HL-60 (cell line): ENCODE measurements around the gene KDM2B.

Experiments used
- DNase-seq, 2 experiments: peaks; one replicate each; pipeline ENCODE4 v3.0.0-alpha.2; 2010 to 2020; ENCODE audit warnings: low read depth in 1 of 2, low spot score in 1 of 2
- H3K27ac ChIP-seq: fragments of 250-450 bp; sonication (Bioruptor Pico); replicated peaks from 2 replicates; pipeline ENCODE4 v1.5.1; 2020; ENCODE audit warnings: mild to moderate bottlenecking, moderate library complexity
- H3K27me3 ChIP-seq: fragments of 250-450 bp; sonication (Bioruptor Pico); 2 replicates; pipeline ENCODE4 v1.5.1; 2021; ENCODE audit warnings: mild to moderate bottlenecking, moderate library complexity; ENCODE audit not compliant: insufficient read depth, poor library complexity, severe bottlenecking
- H3K4me3 ChIP-seq: replicated peaks from 2 replicates; pipeline ENCODE4 v1.5.1; 2011; ENCODE audit warnings: mild to moderate bottlenecking, control low read depth, low read length; ENCODE audit not compliant: insufficient read depth
- GABPA ChIP-seq: IDR thresholded peaks from 2 replicates; pipeline ENCODE4 v1.6.1; 2012; ENCODE audit warnings: low read depth
- POLR2AphosphoS5 ChIP-seq: IDR thresholded peaks from 2 replicates; pipeline ENCODE4 v1.6.1; 2012; ENCODE audit warnings: low read depth
- SPI1 ChIP-seq: IDR thresholded peaks from 2 replicates; pipeline ENCODE4 v1.6.1; 2012; ENCODE audit warnings: low read depth, mild to moderate bottlenecking, borderline replicate concordance
- TF ChIP-seq, protein P1 (sequence below): IDR thresholded peaks from one replicate; pipeline ENCODE4 v1.5.1; 2011; ENCODE audit warnings: low read length, control low read depth, inconsistent platforms; ENCODE audit not compliant: insufficient read depth
- TF ChIP-seq, protein P2 (sequence below): IDR thresholded peaks from 2 replicates; pipeline ENCODE4 v1.6.1; 2012; ENCODE audit warnings: low read depth; ENCODE audit not compliant: insufficient replicate concordance

Gene KDM2B

DNA sequence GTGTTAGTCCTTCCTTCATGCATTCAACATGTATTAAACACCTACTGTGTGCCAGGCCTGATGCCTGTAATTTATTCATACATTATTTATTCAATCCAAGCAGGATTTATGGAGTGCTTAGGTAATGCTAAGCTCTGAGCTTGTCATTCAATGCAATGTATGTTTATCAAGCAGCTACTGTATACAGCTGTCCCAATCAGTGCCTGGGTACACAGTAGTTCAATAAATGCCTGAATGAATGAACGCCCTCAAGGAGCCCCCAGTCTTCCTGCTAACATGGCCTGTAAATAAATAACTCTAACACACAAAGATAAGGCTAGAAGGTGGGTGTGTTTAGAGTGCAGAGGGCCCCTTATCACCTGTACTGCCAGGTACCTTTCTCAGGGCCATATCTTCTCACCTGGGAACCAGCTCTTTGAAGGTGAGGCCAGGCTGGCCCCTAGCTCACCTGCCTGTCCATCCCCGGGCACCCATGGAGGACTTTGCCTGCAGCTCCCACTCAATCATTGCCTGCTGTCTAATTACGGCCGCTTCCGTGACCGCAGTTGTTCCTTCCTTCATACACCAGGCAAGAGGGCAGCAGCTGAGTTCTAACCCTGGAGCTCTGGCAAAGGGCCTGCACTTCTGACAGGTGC is 20.0 kb upstream of the KDM2B start:
- Histone ChIP-seq H3K27ac (no peak overlapping the region), H3K27me3 (no peaks in the 10 kb centered on the region), H3K4me3 (no peak overlapping the region)
- TF ChIP-seq GABPA = no peak
- DNase-seq = no peak

DNA sequence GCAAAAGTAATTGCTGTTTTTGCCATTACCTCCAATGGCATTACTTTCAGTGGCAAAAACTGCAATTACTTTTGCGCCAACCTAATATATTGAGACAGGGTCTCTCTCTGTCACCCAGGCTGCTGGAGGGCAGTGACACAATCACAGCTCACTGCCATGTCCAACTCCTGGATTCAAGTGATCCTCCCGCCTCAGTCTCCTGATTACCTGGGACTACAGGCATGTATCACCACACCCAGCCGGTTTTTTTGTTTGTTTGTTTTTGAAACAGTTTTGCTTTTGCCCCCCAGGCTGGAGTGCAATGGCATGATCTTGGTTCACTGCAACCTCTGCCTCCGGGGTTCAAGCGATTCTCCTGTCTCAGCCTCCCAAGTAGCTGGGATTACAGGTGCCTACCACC is 15.7 kb upstream of the KDM2B start:
- Histone ChIP-seq H3K4me3 (no peak overlapping the region), H3K27ac (no peak overlapping the region), H3K27me3 (no peaks in the 10 kb centered on the region)
- no peak for TF ChIP-seq GABPA
- no peak for TF ChIP-seq POLR2AphosphoS5
- TF ChIP-seq, protein P1, sequence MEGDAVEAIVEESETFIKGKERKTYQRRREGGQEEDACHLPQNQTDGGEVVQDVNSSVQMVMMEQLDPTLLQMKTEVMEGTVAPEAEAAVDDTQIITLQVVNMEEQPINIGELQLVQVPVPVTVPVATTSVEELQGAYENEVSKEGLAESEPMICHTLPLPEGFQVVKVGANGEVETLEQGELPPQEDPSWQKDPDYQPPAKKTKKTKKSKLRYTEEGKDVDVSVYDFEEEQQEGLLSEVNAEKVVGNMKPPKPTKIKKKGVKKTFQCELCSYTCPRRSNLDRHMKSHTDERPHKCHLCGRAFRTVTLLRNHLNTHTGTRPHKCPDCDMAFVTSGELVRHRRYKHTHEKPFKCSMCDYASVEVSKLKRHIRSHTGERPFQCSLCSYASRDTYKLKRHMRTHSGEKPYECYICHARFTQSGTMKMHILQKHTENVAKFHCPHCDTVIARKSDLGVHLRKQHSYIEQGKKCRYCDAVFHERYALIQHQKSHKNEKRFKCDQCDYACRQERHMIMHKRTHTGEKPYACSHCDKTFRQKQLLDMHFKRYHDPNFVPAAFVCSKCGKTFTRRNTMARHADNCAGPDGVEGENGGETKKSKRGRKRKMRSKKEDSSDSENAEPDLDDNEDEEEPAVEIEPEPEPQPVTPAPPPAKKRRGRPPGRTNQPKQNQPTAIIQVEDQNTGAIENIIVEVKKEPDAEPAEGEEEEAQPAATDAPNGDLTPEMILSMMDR = no peak
- TF ChIP-seq, protein P2, sequence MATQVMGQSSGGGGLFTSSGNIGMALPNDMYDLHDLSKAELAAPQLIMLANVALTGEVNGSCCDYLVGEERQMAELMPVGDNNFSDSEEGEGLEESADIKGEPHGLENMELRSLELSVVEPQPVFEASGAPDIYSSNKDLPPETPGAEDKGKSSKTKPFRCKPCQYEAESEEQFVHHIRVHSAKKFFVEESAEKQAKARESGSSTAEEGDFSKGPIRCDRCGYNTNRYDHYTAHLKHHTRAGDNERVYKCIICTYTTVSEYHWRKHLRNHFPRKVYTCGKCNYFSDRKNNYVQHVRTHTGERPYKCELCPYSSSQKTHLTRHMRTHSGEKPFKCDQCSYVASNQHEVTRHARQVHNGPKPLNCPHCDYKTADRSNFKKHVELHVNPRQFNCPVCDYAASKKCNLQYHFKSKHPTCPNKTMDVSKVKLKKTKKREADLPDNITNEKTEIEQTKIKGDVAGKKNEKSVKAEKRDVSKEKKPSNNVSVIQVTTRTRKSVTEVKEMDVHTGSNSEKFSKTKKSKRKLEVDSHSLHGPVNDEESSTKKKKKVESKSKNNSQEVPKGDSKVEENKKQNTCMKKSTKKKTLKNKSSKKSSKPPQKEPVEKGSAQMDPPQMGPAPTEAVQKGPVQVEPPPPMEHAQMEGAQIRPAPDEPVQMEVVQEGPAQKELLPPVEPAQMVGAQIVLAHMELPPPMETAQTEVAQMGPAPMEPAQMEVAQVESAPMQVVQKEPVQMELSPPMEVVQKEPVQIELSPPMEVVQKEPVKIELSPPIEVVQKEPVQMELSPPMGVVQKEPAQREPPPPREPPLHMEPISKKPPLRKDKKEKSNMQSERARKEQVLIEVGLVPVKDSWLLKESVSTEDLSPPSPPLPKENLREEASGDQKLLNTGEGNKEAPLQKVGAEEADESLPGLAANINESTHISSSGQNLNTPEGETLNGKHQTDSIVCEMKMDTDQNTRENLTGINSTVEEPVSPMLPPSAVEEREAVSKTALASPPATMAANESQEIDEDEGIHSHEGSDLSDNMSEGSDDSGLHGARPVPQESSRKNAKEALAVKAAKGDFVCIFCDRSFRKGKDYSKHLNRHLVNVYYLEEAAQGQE = no peak
- TF ChIP-seq SPI1 = no peak
- DNase-seq = no peak

DNA sequence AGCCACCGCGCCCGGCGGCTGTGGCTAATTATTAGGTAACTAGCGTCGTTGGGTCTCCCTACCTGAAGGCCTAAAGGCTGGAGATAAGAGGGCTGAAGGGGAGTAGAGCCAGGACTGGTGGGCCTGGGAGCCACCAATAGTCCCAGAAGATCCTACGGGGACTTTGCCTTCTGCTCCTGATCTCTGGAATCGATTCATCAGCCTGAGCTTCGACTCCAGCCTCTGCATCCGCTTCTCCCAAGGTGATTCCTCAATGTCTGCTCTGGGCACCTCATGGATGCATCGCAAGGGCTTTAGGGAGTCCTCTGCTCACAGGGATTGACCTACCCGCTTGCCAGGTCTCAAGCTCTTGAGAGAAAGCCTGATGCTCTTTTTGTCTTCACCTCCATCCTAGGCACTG is 14.7 kb upstream of the KDM2B start:
- Histone ChIP-seq H3K27me3 (no peaks in the 10 kb centered on the region), H3K27ac (no peak overlapping the region), H3K4me3 (no peak overlapping the region)
- TF ChIP-seq SPI1 (no peak), GABPA (no peak), POLR2AphosphoS5 (no peak)
- TF ChIP-seq, protein P1 = no peak
- TF ChIP-seq, protein P2 = no peak
- no peak for DNase-seq

DNA sequence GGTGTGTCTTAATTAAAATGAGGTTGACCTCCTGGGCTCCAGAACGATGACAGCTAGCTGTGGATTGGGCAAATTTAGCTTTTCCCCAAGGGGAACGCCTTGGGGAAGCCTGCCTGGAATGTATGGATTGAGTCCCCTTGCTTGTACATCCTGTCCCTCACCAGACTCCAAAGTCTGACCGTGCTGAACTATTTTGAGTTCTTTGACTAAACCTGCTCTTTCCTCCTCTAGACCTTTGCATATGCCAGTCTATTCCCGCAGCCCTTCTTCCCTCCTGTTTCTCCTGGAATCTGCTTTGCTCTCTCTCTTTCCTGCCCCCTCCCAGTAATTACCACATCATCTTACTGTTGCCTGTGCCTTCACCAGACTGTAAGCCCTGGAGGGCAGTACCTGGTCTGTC is 11.5 kb upstream of the KDM2B start:
- H3K27me3 ChIP-seq = no peaks in the 10 kb centered on the region
- TF ChIP-seq, protein P2 = no peak
- TF ChIP-seq GABPA (no peak), POLR2AphosphoS5 (no peak), SPI1 (no peak)
- TF ChIP-seq, protein P1 = no peak
- no peak for DNase-seq
- no peak overlapping the region for H3K27ac ChIP-seq
- H3K4me3 ChIP-seq = no peak overlapping the region
